Activated naive CD8-positive, alpha-beta T cell (primary cell): ENCODE data around the gene MYL4.
"Not testable (repeated sequence)": the region's sequence is repeated elsewhere in the genome, so short reads cannot be mapped to it uniquely, and the experiment has no call there.

Source experiments
- H3K27ac Mint-ChIP-seq: one replicate; pipeline ENCODE4 v1.8.0; 2021; ENCODE audit warnings: mixed read lengths
- H3K27me3 Mint-ChIP-seq: one replicate; pipeline ENCODE4 v1.8.0; 2021; ENCODE audit warnings: mixed read lengths
- H3K36me3 Mint-ChIP-seq: one replicate; pipeline ENCODE4 v1.8.0; 2021; ENCODE audit warnings: mixed read lengths
- H3K4me1 Mint-ChIP-seq: one replicate; pipeline ENCODE4 v1.8.0; 2021; ENCODE audit warnings: low read depth, mixed read lengths
- H3K4me3 Mint-ChIP-seq: one replicate; pipeline ENCODE4 v1.8.0; 2021; ENCODE audit warnings: mild to moderate bottlenecking, mixed read lengths
- H3K9me3 Mint-ChIP-seq: one replicate; pipeline ENCODE4 v1.8.0; 2021; ENCODE audit warnings: low read depth, mixed read lengths

Gene MYL4

DNA sequence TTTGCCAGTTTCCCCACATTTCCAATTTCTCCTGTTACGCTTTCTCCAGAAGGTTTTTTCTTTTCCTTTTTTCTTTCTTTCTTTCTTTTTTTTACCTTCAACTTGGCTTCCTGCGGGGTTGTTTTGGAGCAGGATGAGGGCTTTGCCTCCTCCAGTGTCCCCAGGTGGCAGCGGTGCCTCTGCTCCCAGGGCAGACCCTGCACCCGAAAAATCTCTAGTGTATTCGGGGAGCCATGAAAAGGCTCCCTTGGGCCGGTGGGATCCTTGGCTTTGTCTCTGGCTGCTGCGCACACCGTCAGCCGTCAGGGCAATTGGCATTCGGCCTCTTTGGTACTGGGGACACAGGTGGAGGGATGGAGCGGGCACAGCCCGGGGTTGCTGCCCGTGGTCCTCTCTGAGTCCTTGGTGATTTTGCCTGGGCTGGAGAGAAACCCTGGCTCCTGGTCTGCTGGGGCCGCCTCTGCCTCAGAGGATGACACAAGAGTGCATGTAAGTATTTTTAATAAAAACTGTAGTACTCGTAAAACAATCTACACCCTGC is 45.3 kb downstream of the MYL4 start:
- Mint-ChIP-seq H3K36me3 (no peaks in the 10 kb centered on the region), H3K4me3 (peak overlapping the region; percentile 94), H3K4me1 (peaks cover 12% of the 10 kb centered on the region), H3K27me3 (peaks cover 42% of the 10 kb centered on the region), H3K27ac (no peak overlapping the region), H3K9me3 (no peaks in the 10 kb centered on the region)

DNA sequence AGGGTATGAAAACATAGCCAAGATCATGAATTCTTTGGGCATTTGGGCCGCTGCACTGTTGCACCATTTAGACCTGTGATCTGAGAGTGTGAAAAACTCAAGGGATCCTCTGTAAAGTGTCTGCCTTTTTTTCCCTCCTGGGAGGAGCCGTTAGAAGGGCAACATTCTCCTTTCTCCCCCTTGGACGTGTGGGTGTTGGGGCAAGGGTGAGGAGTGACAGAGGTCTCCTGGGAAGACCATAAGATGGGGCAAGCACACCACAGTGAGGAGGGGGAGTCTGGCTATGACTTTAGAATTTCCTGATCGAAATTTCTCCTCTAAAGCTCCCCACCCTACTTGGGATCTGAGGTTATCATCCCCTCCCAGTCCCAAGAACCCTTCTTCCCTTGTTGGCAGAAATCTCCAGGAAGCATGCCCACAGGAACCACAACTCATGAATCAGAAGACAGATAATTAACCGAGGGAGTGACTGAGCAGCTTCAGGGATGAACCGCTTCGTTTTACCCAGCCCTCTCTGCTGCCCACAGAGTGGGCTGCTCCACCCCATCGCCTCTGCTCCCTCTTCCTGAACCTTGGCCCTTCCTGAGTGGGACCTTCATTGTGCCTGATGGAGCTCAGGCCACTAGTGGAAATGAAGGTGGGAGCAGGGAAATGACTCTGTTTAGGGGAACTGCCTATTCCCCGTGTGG is 48.6 kb downstream of the MYL4 start:
- H3K9me3 Mint-ChIP-seq, result no peaks in the 10 kb centered on the region
- H3K4me3 Mint-ChIP-seq, result no peak overlapping the region
- H3K27me3 Mint-ChIP-seq, result peaks cover 36% of the 10 kb centered on the region
- H3K36me3 Mint-ChIP-seq, result no peaks in the 10 kb centered on the region
- no peak overlapping the region for H3K27ac Mint-ChIP-seq
- H3K4me1 Mint-ChIP-seq, result peaks cover 11% of the 10 kb centered on the region

DNA sequence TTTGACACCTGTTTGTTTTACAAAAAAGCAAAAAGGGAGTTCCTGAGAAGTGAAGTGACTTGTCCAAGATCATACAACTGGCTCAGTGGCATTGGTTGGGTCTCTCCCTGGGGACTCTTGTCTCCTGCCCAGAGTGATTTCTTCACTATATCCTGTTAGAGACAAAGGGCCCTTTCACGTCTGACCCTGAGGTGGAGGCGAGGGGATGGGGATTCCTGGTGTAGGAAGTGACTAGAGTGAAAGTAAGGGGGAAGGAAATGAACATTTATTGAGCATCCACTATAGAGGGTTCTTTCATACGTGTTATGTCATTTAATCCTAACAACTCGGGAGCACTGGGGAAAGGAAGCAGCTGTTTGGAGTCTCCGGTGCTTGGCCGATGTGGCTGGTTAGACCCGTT is 53.4 kb downstream of the MYL4 start:
- peaks cover 17% of the 10 kb centered on the region for H3K27me3 Mint-ChIP-seq
- no peak overlapping the region for H3K27ac Mint-ChIP-seq
- no peak overlapping the region for H3K4me3 Mint-ChIP-seq
- H3K9me3 Mint-ChIP-seq, result no peaks in the 10 kb centered on the region
- H3K4me1 Mint-ChIP-seq, result peaks cover 1% of the 10 kb centered on the region
- H3K36me3 Mint-ChIP-seq, result no peaks in the 10 kb centered on the region

DNA sequence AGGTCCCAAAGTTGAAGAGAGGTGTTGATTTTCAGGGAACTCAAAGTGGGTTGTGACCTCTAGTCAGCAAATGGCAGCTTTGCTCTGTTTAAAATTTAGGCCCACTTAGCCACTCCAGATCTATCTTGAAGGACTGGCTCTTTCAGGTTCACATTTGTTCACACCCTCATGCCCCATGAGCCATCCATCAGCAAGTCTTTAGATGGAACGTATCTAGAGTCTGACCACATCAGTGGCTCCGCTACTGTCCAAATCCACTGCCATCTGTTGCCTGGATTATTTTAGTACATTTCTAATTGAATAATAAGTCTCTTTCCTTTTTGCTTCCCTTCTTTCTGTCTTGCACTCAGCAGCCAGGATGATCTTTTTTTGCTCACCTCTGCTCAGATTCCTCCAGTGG is 55.0 kb downstream of the MYL4 start:
- H3K36me3 Mint-ChIP-seq, result no peaks in the 10 kb centered on the region
- H3K27me3 Mint-ChIP-seq, result peaks cover 10% of the 10 kb centered on the region
- H3K27ac Mint-ChIP-seq, result no peak overlapping the region
- H3K4me3 Mint-ChIP-seq, result no peak overlapping the region
- no peaks in the 10 kb centered on the region for H3K4me1 Mint-ChIP-seq
- H3K9me3 Mint-ChIP-seq, result no peaks in the 10 kb centered on the region

DNA sequence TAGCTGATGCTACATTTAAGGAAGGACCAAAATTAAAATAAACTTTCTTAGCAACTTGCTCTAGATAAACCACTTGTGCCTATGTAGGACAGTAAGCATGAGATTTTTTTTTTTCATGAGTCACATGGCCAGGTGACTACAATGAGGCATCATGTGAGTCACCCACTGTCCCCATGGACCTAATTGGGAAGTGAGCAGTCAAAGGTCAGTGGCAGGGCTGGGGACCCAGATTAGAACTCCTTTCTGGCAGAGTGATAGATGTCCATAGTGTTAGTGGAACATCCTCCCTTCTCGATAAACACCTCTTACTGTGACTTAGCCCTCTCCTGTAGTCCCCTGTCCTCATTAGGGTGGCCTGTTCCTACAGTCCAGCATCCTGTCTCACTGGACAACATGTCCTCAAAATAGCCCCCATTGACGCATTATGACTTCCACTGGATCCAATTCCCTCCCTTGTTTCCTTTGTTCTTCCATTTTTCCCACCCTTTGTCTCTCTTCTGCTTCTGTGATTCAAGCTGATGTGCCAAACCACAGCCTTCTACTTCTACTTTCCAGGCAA is 56.9 kb downstream of the MYL4 start:
- Mint-ChIP-seq H3K36me3 (peaks cover 4% of the 10 kb centered on the region), H3K27ac (no peak overlapping the region), H3K27me3 (peaks cover 6% of the 10 kb centered on the region), H3K4me1 (no peaks in the 10 kb centered on the region), H3K4me3 (no peak overlapping the region), H3K9me3 (no peaks in the 10 kb centered on the region)

DNA sequence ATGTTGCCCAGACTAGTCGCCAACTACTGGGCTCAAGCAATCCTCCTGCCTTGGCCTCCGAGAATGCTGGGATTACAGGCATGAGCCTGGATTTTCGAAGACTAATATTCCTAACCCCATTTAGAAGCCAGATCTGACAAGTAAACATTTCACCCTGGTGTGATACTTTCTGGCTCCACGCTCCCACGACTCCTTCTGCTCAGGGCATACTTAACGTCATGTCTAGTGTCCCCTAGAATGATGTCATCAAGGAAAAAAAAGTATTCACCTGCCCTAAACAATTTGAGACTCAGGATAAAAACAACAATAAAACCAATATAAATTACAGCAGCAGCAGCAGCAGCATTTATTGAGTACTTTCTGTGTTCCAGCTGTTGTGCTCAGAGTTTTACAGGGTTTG is 57.6 kb downstream of the MYL4 start:
- peaks cover 4% of the 10 kb centered on the region for H3K36me3 Mint-ChIP-seq
- H3K9me3 Mint-ChIP-seq, result no peaks in the 10 kb centered on the region
- no peak overlapping the region for H3K4me3 Mint-ChIP-seq
- no peaks in the 10 kb centered on the region for H3K4me1 Mint-ChIP-seq
- peaks cover 6% of the 10 kb centered on the region for H3K27me3 Mint-ChIP-seq
- H3K27ac Mint-ChIP-seq, result no peak overlapping the region

DNA sequence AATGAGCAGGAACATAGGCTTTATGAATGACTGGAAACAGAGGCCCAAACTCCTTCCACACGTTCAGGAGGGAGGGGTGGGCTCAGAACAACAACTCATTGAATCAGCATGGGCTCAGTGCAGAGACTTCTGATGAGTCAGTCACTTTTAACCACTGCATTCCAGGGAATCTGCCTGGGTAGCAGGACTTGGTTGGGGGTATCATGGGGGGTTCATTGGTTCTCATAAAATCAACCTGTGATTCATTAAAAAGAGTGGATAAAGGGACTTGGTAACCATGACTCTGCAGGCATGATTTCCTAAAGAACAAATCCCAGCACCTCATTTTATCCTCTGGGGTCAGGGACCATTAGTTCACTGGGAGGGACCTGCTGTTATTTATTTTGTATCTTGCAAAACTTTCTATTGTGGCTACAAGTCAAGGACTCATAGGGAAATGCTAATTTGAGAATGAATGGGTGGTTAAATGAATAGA is 58.2 kb downstream of the MYL4 start:
- peaks cover 6% of the 10 kb centered on the region for H3K27me3 Mint-ChIP-seq
- H3K4me3 Mint-ChIP-seq, result no peak overlapping the region
- peaks cover 4% of the 10 kb centered on the region for H3K36me3 Mint-ChIP-seq
- H3K4me1 Mint-ChIP-seq, result no peaks in the 10 kb centered on the region
- no peak overlapping the region for H3K27ac Mint-ChIP-seq
- no peaks in the 10 kb centered on the region for H3K9me3 Mint-ChIP-seq

DNA sequence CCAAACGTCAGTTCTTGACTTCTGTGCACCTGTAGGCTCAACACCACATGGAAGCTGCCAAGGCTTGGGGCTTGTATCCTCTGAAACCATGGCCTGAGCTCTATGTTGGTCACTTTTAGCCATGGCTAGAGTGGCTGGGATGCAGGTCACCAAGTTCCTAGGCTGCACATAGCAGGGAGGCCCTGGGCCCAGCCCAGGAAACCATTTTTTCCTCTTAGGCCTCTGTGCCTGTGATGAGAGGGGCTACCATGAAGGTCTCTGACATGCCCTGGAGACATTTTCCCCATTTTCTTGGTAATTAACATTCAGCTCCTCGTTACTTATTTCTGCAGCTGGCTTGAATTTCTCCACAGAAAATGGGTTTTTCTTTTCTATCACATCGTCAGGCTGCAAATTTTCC is 59.8 kb downstream of the MYL4 start:
- not testable (repeated sequence) for H3K36me3 Mint-ChIP-seq, H3K4me3 Mint-ChIP-seq, H3K27ac Mint-ChIP-seq, H3K27me3 Mint-ChIP-seq, H3K4me1 Mint-ChIP-seq, H3K9me3 Mint-ChIP-seq

DNA sequence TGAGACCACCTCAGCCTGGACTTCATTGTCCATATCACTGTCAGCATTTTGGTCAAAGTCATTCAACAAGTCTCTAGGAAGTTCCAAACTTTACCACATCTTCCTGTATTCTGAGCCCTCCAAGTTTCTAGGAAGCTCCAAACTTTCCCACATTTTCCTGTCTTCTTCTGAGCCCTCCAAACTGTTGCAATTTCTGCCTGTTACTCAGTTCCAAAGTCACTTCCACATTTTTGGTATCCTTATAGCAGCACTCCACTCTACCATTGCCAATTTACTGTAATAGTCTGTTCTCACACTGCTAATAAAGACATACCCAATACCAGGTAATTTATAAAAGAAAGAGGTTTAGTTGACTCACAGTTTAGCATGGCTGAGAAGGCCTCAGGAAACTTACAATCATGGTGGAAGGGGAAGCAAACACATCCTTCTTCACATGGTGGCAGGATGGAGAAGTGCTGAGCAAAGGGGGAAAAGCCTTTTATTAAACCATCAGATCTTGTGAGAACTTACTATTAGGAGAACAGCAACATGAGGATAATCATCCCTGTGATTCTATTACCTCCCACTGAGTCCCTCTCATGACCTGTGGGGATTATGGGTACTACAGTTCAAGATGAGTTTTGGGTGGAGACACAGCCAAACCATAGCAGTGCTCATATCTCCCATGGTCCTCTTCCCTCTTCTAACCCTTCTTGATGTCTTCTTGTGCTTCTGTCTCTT is 60.6 kb downstream of the MYL4 start:
- not testable (repeated sequence) for H3K36me3 Mint-ChIP-seq, H3K9me3 Mint-ChIP-seq, H3K27ac Mint-ChIP-seq, H3K4me1 Mint-ChIP-seq, H3K27me3 Mint-ChIP-seq, H3K4me3 Mint-ChIP-seq

DNA sequence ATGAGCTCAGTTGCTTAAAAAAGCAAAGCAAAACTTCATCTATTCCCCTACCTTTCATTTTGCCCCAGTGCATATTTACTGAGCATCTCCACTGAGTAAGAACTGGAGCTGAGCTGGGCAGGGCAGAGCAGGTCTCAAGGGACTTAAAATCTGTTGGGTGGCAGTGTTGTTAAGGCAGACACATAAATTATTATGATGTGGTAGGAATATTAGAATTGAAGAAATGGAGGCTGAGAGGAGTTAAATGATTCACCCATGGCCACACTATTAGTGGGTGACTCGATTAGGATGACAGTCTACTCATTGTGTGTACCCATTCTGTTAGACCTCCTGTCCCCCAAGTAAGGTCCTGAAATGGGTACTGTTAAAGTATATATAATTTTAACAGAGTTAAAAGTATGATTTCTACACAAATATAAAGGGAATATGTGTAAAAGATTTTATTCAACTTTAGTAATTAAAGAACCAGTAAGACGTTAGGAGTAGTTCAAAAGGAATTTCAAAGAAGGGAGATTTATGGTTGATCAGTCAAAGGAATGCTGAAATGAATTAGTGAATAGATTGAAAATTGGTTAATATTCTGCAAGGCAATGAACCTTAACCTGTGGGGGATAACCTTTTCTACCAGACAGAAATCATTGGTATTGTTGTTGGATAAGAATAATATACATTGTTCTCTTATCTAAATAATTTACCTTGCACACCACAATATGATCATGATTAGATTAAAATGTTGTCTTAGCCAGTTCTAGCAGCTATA is 62.0 kb downstream of the MYL4 start:
- H3K4me3 Mint-ChIP-seq, result no peak overlapping the region
- H3K27ac Mint-ChIP-seq, result no peak overlapping the region
- H3K4me1 Mint-ChIP-seq, result no peaks in the 10 kb centered on the region
- peaks cover 4% of the 10 kb centered on the region for H3K36me3 Mint-ChIP-seq
- peaks cover 4% of the 10 kb centered on the region for H3K27me3 Mint-ChIP-seq
- no peaks in the 10 kb centered on the region for H3K9me3 Mint-ChIP-seq

DNA sequence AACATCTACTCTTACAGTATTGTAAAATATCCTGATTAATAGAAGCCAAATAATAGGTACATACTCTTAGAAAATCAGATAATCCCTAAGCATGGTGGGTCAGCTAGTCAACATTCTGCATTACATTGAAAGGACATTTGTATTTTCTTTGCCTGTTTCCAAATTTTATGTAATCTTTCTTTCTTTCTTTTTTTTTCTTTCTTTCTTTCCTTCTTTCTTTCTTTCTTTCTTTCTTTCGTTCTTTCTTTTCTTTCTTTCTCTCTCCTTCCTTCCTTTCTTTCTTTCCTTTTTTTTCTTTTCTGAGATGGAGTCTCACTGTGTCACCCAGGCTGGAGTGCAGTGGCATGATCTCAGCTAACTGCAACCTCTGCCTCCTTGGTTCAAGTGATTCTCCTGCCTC is 63.3 kb downstream of the MYL4 start:
- Mint-ChIP-seq H3K4me3 (no peak overlapping the region), H3K4me1 (no peaks in the 10 kb centered on the region), H3K9me3 (no peaks in the 10 kb centered on the region), H3K27ac (no peak overlapping the region), H3K36me3 (peaks cover 4% of the 10 kb centered on the region), H3K27me3 (peaks cover 4% of the 10 kb centered on the region)

DNA sequence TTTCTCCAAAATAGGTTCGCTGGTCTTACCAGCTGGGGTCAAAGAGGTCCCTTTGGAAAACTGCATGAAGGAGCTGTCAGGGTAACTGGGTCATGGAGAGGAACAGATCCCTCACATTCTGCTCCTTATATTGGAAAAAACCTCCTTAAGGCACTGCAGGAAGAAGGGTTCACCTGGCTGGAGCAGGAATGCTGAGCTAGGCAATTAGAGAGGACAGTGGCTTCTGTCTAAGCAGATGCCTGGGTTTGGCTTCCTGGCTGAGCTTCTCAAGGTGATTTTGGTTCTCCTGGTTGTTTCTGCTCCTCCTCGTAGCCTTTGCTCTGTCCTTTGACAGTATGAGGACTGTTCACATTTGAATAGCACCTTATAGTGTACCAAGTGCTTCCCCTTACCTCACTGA is 64.1 kb downstream of the MYL4 start:
- Mint-ChIP-seq H3K4me3 (no peak overlapping the region), H3K36me3 (peaks cover 4% of the 10 kb centered on the region), H3K27me3 (peaks cover 4% of the 10 kb centered on the region), H3K27ac (no peak overlapping the region), H3K9me3 (no peaks in the 10 kb centered on the region), H3K4me1 (no peaks in the 10 kb centered on the region)
